ENCODE results near the gene CLBA1.

GRCh38 chr14:104940526-104941150 lies 45.0 kb upstream of the CLBA1 start:
- TF ChIP-seq, protein P1, sequence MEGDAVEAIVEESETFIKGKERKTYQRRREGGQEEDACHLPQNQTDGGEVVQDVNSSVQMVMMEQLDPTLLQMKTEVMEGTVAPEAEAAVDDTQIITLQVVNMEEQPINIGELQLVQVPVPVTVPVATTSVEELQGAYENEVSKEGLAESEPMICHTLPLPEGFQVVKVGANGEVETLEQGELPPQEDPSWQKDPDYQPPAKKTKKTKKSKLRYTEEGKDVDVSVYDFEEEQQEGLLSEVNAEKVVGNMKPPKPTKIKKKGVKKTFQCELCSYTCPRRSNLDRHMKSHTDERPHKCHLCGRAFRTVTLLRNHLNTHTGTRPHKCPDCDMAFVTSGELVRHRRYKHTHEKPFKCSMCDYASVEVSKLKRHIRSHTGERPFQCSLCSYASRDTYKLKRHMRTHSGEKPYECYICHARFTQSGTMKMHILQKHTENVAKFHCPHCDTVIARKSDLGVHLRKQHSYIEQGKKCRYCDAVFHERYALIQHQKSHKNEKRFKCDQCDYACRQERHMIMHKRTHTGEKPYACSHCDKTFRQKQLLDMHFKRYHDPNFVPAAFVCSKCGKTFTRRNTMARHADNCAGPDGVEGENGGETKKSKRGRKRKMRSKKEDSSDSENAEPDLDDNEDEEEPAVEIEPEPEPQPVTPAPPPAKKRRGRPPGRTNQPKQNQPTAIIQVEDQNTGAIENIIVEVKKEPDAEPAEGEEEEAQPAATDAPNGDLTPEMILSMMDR (IDR thresholded peaks at IDR 0.05) = no peak
- TF ChIP-seq POLR2A (IDR thresholded peaks at IDR 0.05) = no peak

Measured in uterus (tissue), 2 donors.